Smooth muscle cell (in vitro differentiated cells): ENCODE data around the gene ACSS1. TPM values are rescaled to one million over a fixed set of nuclear protein-coding genes. Genes with fewer than 3 reads are reported as not detected.

Source experiments
- DNase-seq: peaks from one replicate; lab custom pipeline; 2025; ENCODE audit not compliant: unreplicated experiment; lab: John Stamatoyannopoulos, UW
- H2AFZ ChIP-seq: fragments of 200-600 bp; sonication (generic); 2 replicates; pipeline ENCODE4 v1.6.0; 2016; ENCODE audit warnings: antibody characterized with exemption, low read depth, mild to moderate bottlenecking
- H3F3A ChIP-seq: fragments of 200-600 bp; sonication (generic); 2 replicates; pipeline ENCODE4 v1.6.0; 2017; ENCODE audit warnings: antibody characterized with exemption, low read depth
- H3K27ac ChIP-seq: fragments of 200-600 bp; sonication (generic); 2 replicates; pipeline ENCODE4 v1.5.1; 2016; ENCODE audit warnings: low read depth, mild to moderate bottlenecking
- H3K27me3 ChIP-seq: fragments of 200-600 bp; sonication (generic); 2 replicates; pipeline ENCODE4 v1.6.1; 2016; ENCODE audit warnings: low read depth, mild to moderate bottlenecking
- H3K36me3 ChIP-seq: fragments of 200-600 bp; sonication (generic); 2 replicates; pipeline ENCODE4 v1.5.1; 2016; ENCODE audit warnings: low read depth
- H3K4me1 ChIP-seq: fragments of 200-600 bp; sonication (generic); 2 replicates; pipeline ENCODE4 v1.5.1; 2016; ENCODE audit warnings: low read depth
- H3K4me2 ChIP-seq: fragments of 200-600 bp; sonication (generic); 2 replicates; pipeline ENCODE4 v1.6.0; 2016; ENCODE audit warnings: mild to moderate bottlenecking
- H3K4me3 ChIP-seq: fragments of 200-600 bp; sonication (generic); 2 replicates; pipeline ENCODE4 v1.5.1; 2016; ENCODE audit warnings: mild to moderate bottlenecking
- H3K79me2 ChIP-seq: fragments of 200-600 bp; sonication (generic); 2 replicates; pipeline ENCODE4 v1.6.0; 2016; ENCODE audit warnings: low read depth, mild to moderate bottlenecking
- H3K9ac ChIP-seq: fragments of 200-600 bp; sonication (generic); 2 replicates; pipeline ENCODE4 v1.6.0; 2016; ENCODE audit warnings: low read depth
- H3K9me3 ChIP-seq: fragments of 200-600 bp; sonication (generic); replicated peaks from 2 replicates; pipeline ENCODE4 v1.5.1; 2016; ENCODE audit warnings: low read depth
- H4K20me1 ChIP-seq: fragments of 200-600 bp; sonication (generic); 2 replicates; pipeline ENCODE4 v1.6.0; 2016; ENCODE audit warnings: low read depth
- WGBS: methylation state at CpG from one replicate; pipeline ENCODE4 v1.1.7; 2016; ENCODE audit warnings: low lambda C conversion rate; 5-methylcytosine and 5-hydroxymethylcytosine counted together
- polyA plus RNA-seq: library from polyadenylated mRNA; unstranded; fragments of >200 nt; fragmentation: Nextera tagmentation; extraction: Ambion mirVana; gene quantifications from 2 replicates; pipeline ENCODE4 v1.2.1, GENCODE V29; 2016
- total RNA-seq: library from RNA; depleted of rRNA; stranded (reverse); fragments of >200 nt; gene quantifications from 2 replicates; pipeline ENCODE4 v1.2.3, GENCODE V29; 2014
- TF ChIP-seq, protein P1 (sequence below): fragments of 200-600 bp; sonication (generic); IDR thresholded peaks from 2 replicates; pipeline ENCODE4 v1.5.1; 2017; ENCODE audit warnings: borderline replicate concordance, mild to moderate bottlenecking, antibody characterized with exemption; ENCODE audit not compliant: insufficient read depth, poor library complexity, severe bottlenecking

ACSS1 gene
- total and polyA plus RNA-seq, 2 experiments from 2014 or later = 2.4 to 2.8 TPM

DNA sequence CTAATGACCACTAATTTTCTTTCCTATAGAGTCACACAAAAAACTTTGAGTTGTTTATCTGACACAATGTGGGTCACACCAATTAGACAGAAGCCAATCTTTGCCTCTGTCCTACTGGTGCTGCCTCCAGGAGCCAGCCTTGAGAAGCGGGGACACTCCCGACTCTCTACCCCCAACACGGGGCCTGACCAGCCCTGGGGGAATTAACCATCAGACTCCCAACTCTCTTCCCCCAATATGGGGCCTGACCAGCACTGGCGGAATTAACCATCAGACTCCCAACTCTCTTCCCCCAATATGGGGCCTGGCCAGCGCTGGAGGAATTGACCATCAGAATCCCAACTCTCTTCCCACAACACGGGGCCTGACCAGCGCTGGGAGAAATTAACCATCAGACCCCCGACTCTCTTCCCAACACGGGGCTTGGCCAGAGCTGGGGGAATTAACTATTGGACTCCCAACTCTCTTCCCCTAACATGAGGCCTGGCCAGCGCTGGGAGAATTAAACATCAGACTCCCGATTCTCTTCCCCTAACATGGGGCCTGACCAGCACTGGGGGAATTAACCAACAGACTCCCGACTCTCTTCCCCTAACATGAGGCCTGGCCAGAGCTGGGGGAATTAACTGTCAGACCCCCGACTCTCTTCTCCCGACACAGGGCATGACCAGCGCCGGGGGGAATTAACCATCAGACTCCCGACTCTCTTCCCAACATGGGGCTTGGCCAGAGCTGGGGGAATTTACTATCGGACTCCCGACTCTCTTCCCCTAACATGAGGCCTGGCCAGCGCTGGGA, 96.4 kb downstream of the ACSS1 start:
- no peak for DNase-seq
- H3K36me3 ChIP-seq = no peaks in the 10 kb centered on the region

DNA sequence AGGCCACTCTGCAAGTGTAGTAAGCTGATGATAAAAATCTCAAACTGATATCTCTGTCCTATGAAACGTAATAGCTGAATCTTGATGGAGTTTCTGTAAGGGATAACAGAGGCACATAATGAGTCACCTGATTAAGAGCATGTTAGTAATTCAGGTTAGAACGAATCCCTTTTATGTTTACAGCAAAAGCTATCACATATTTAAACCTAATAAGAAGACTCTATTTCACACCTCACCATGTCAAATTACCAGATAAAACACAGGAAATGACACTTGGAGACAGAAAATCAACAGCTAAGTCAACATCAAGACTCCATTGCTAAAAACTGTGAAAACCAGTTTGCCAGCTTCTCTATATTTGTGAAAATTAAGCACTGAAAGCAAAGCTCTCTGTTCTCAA, 97.1 kb downstream of the ACSS1 start:
- Histone ChIP-seq H3K36me3 (no peaks in the 10 kb centered on the region), H3K79me2 (no peaks in the 10 kb centered on the region)
- WGBS = 86% methylated on average over 2 of the region's 2 CpGs

More for the DNA sequence above, 96.4 kb downstream of the ACSS1 start:
- Histone ChIP-seq H2AFZ (no peak overlapping the region), H3K27me3 (no peaks in the 10 kb centered on the region), H3F3A (no peaks in the 10 kb centered on the region), H4K20me1 (no peaks in the 10 kb centered on the region), H3K4me1 (no peaks in the 10 kb centered on the region), H3K4me3 (no peak overlapping the region), H3K27ac (no peak overlapping the region), H3K4me2 (no peak overlapping the region), H3K79me2 (no peaks in the 10 kb centered on the region), H3K9ac (no peak overlapping the region), H3K9me3 (no peaks in the 10 kb centered on the region)
- TF ChIP-seq, protein P1, sequence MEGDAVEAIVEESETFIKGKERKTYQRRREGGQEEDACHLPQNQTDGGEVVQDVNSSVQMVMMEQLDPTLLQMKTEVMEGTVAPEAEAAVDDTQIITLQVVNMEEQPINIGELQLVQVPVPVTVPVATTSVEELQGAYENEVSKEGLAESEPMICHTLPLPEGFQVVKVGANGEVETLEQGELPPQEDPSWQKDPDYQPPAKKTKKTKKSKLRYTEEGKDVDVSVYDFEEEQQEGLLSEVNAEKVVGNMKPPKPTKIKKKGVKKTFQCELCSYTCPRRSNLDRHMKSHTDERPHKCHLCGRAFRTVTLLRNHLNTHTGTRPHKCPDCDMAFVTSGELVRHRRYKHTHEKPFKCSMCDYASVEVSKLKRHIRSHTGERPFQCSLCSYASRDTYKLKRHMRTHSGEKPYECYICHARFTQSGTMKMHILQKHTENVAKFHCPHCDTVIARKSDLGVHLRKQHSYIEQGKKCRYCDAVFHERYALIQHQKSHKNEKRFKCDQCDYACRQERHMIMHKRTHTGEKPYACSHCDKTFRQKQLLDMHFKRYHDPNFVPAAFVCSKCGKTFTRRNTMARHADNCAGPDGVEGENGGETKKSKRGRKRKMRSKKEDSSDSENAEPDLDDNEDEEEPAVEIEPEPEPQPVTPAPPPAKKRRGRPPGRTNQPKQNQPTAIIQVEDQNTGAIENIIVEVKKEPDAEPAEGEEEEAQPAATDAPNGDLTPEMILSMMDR = no peak
- 92% methylated on average over 20 of the region's 20 CpGs for WGBS

DNA sequence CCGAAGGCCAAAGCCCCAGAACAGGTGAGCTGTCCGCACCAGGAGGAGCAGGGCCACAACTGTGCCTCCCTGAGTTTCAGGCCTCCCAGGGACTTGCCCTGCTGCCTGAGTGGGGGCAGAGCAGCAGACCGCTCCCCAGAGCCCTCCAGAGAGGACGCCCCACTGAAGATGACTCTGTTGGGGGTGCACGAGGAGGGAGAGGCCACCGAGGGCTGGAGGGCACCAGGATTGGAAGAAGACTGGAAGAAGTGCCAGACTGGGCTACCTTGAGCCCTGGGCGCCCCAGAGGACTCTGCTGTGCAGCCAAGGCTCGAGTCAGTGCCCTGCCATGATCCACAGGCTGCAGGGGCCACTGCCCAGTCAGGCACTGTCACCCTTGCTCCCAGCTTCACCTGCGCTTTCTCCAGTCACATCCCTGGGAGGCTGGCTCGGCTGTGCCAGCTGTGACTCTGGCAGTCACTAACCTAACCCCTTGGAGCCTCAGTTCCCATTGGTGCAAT, 97.6 kb downstream of the ACSS1 start:
- no peak overlapping the region for H3K4me2 ChIP-seq
- H2AFZ ChIP-seq = no peak overlapping the region
- no peak for DNase-seq
- H3K79me2 ChIP-seq = no peaks in the 10 kb centered on the region
- H3K4me3 ChIP-seq = no peak overlapping the region
- H3K27me3 ChIP-seq = no peaks in the 10 kb centered on the region
- H4K20me1 ChIP-seq = no peaks in the 10 kb centered on the region
- no peaks in the 10 kb centered on the region for H3K4me1 ChIP-seq
- WGBS = 97% methylated on average over 10 of the region's 10 CpGs
- no peak overlapping the region for H3K9ac ChIP-seq
- H3F3A ChIP-seq = no peaks in the 10 kb centered on the region
- H3K36me3 ChIP-seq = no peaks in the 10 kb centered on the region
- H3K9me3 ChIP-seq = no peaks in the 10 kb centered on the region
- TF ChIP-seq, protein P1 = no peak
- H3K27ac ChIP-seq = no peak overlapping the region

More for the DNA sequence above, 97.1 kb downstream of the ACSS1 start:
- Histone ChIP-seq H3K27me3 (no peaks in the 10 kb centered on the region), H2AFZ (no peak overlapping the region), H3K4me1 (no peaks in the 10 kb centered on the region), H3K4me3 (no peak overlapping the region), H3K4me2 (no peak overlapping the region), H3K27ac (no peak overlapping the region), H3K9ac (no peak overlapping the region), H3K9me3 (no peaks in the 10 kb centered on the region), H3F3A (no peaks in the 10 kb centered on the region), H4K20me1 (no peaks in the 10 kb centered on the region)
- TF ChIP-seq, protein P1 = no peak
- DNase-seq = no peak
